ENCODE data around the gene KISS1.

KISS1 gene

DNA sequence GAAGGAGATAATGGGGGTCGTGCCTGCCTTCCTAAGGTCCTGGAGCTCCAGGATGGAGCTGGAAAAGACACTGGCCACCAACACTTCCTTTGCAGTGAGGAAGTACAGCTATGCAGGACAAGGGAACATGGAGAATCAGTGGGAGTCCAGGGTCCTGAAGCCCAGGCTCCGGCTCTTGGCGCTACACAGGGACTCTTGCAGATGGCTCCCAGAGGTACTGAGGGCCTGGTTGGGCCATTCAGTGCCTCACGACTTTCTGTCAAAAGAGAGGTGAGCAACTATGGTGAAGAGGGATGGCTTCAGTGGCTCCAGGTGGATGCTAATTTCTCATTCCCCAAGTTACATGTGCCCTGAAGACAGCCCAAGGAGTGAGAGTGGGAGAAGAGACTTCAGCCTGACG, 42.6 kb downstream of the KISS1 start:
- DNase-seq: no peak

DNA sequence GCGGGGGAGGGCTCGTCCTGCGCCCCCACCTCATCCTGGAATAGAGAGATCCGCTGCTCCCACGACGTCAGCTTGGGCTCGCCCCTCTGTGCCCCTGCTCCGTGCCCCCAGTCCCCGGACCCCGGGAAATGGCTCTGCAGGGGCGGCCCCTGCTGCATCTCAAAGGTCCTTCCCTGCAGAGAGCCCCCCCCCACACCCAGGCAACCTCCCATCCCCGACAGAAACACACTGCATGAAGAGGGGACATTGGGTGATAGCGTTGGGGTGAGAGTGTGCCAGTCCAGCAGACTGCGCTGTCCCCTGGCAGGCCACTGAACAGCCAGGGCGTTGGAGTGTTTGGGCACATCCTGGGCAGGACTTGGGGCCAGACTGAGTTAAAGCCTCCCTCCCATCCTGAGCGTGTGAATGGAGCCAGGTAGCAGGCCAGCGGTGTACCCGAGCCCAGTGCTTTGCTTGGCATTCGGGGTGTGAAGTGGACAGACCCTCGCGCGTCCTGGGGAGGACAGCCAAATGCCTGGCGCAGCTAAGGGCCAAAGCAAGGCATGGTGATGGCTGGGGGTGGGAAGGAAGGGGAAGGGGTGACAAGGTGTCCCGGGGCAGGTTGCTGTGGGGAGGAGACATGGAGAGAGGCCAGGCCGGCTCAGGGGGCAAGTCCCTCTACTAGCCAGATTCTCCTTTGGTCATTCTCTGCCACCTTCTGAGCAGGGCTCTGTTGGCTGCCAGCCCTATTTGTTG, 43.8 kb downstream of the KISS1 start:
- DNase-seq: no peak

- DNase-seq: peak; percentile 84
Measured at GRCh38 chr1:204151552-204152309, 44.6 kb downstream of the KISS1 start, which contains the start of gene ETNK2. Gene ETNK2, minus strand, starts transcription at chr1:204152044. Its CDS starts 192 bp downstream, at chr1:204151852.

DNA sequence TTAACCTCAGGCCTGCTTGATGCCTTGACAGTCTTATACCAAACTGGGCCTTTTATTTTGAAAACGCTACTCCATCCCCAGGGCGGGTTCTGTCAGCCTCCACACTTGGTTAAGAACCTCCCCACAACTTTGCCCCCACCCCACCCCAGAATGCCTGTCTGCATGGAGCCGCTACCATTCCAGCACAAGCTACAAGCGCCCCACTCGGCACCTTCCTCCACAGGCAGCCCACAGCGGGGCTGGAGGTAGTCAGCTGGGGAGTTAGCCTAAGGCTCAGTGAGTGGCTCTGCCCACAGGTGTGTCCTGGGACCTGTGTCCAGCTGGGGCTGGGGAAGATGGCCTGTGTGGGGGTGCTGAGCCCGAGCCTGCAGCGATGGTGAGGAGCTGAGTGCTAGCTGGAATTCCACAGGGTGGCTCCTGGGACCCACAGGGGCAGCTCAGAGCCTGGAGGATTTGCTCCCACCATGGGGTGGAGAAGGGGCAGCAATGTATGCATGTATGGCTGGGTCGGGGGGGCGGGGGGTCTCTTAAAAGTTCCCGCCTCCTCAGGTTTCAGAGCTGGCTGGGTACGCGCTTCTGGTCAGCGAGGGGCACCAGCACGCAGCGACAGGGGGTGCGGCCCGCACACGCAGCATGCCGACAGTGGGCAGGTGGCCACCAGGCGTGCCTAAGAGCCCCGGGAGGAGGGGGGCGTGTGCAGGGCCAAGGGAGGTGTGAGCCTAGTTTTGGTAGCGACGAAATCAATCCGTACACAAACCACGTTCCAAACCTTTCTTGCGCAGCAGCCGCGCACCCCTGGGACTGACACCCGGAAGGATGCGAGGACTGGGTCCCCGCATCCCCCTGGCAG, 45.4 kb downstream of the KISS1 start:
- no peak for DNase-seq

DNA sequence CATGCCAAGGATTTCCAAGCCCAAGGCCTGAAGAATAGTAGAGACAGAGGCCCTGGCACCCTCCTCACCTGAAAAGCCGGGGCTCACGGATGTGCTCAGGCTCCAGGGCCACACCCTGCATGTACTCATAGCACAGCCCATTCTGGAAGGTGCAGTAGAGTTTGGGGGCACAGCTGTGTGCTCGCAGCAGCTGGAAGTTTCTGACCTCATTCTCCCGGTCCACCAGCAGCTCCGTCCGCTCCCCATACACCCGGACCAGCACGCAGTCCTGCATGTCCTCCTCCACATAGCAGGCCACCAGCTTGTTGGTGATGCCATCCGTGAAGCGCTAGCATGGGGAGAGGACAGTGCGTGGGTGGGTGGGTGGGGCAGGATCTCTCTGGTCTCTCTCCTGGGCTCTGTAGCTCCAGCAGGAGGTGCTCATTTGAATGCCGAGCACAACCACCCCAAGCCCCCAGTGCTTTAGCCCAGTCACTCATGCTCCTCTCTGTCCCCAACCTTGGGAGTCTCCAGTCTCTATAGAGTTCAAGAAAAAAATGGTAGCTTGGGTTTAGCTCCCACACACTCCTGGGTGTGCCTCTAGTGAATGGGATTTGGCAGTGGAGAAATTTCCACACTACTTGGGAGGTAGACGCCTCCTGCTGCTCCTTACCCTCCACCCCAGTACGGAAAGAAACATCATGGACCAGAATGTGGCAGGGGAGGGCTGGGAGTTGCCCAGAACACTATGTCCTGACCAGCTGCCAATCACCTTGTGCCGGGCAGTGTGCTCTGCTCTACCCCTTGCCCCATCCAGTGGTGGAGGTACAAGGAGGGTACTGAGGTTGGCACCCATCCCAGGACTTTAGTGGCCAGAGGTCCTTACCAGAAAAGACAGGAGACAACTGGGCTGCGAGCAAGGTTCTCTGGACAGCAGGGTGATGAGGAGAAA, 46.4 kb downstream of the KISS1 start:
- DNase-seq: no peak

- no peak for DNase-seq
Measured at GRCh38 chr1:204149107-204149506, 47.2 kb downstream of the KISS1 start.

DNA sequence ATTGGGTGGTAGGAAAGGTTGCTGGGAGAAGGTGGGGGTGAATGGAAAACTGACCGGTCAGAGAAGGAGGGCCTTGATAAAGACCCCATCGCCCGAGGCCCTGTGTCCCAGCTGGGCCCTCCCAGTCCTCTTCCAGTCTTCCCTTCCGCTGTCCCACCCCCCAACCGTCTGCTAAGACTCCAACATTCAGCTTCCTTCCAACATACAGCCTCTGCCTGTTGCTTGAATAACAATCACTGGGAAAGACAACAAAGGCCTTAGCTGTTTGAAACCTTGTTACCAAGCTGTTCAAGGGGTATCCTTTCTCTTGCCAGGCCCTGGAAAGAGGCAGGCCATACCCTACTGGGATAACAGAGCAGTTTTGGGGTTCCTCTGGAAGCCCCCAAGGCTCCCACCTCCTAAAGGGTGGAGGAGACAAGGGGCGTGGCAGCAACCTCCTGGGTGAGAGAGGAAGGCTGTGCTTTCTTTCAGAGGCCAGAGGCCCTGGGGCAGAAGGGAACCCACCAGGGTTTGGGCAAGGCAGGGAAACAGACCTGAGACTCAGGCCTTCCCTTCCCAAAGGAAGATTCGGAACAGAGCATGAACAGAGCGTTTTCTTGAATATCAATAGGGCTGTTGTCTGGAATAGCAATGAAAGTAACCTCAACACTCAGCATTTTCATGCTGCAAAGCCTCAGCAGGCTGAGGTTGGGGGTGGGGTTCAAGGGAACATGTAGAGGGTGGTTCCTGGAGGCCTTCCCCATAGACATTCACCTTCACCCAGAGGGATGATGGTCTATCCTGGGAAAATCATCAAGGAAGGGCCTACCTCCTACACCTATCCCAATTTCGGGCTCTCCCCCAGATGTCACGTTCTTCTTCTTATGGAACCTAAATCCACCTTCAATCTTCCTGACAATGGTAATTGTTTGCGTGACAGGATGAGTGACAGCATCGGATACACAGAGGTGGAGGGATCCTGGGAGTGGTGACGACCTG, 48.6 kb downstream of the KISS1 start:
- DNase-seq: no peak

GRCh38 chr1:204146965-204147364, 49.3 kb downstream of the KISS1 start:
- DNase-seq: no peak

GRCh38 chr1:204146309-204146708, 50.0 kb downstream of the KISS1 start:
- DNase-seq: no peak

- DNase-seq: no peak
Measured at GRCh38 chr1:204145033-204145504, 51.2 kb downstream of the KISS1 start.

DNA sequence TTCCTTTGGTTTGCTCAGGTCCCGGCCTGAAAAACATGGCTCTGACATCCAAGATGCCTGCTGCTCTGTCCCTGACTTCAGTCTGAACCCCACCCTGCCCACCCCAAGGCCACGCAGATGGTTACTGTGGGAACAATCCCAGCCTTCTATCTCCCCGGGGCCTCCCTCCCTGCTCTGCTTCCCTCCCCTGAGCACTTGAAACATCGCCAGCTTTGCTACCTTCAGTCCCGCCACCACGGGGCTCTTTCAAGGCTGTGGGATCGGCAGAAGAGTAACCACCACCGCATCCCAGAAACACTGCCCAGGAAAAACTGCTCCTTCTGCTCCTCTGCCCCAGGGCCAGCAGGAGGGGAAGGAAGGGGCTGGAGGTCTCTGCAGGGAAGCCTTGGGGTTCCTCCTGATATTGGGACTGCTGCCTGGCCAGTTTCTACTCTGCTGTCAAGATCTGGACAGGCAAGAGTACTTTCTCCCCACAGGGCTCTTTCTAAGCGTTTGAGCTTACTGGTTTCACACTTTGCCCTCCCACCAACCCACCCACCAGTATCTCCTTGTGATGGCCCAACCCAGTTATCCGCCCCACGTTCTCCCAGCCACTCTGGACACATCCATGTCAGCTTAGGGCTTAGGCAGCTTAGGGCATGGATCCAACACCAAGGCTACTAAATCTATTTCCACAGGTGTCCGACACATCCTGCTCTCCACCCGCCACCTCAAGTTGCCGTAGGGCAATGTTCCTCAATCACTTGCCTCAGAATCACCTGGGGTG, 52.8 kb downstream of the KISS1 start:
- no peak for DNase-seq

- DNase-seq: no peak
Measured at GRCh38 chr1:204142032-204142974, 54.0 kb downstream of the KISS1 start.

DNA sequence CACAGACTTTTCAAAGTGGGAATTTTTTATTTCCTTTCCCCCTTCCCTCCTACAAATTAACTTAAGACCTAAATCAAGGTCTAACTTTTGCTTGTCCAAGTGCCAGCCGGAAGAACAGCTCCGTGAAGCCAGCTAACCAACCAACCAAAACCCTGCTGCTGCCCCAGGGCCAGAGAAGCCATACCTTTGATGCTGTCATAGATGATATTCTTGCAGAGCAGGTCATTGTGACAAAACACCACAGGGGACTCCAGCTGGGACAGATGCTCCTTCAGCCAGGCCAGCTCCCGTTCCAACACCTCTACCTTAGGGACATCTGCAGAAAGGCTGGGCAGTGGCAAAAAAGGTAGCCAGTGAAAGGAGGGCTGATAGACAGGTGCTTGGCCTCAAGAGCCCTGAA, 55.2 kb downstream of the KISS1 start:
- no peak for DNase-seq

Data from activated effector memory CD4-positive, alpha-beta T cell treated with anti-CD3 and anti-CD28 coated beads, Interleukin-2, amount 50 U/mL, for 16 hours (primary cell).